Common myeloid progenitor, CD34-positive (primary cell): ENCODE measurements around the gene ZNF491.
"Not testable (repeated sequence)": the region's sequence is repeated elsewhere in the genome, so short reads cannot be mapped to it uniquely, and the experiment has no call there.

ENCODE experiments used
- CTCF ChIA-PET: fragments of 350-600 bp; sonication (Branson Sonifier 250); formaldehyde crosslinking; loops from one replicate; lab custom pipeline; 2021; ENCODE audit warnings: antibody characterized with exemption; lab: Charles Lee
- POLR2A ChIA-PET: fragments of 350-600 bp; sonication (Branson Sonifier 250); formaldehyde crosslinking; loops from one replicate; lab custom pipeline; 2021; ENCODE audit warnings: antibody characterized with exemption; lab: Charles Lee
- DNase-seq, 3 donors: peaks; one replicate each; pipeline versions ENCODE4 v3.0.0 to v3.0.0-alpha.2; 2013
- H3K27ac ChIP-seq, 2 experiments: 1 replicate in 1 of 2; 2 replicates in 1 of 2; pipeline ENCODE4 v1.7.0; 2013; ENCODE audit warnings: inconsistent platforms in 2 of 2, low read length in 2 of 2, mild to moderate bottlenecking in 2 of 2, low read depth in 1 of 2, moderate library complexity in 1 of 2; ENCODE audit not compliant: severe bottlenecking in 2 of 2, insufficient read depth in 1 of 2, poor library complexity in 1 of 2
- H3K27me3 ChIP-seq, 5 experiments: replicated peaks in 2 of 5; 1 replicate in 3 of 5; 2 replicates in 2 of 5; pipeline versions ENCODE4 v1.6.1 to v1.7.0; 2013; ENCODE audit warnings: low read length in 4 of 5, mild to moderate bottlenecking in 2 of 5, moderate library complexity in 2 of 5, inconsistent platforms in 1 of 5; ENCODE audit not compliant: insufficient read depth in 5 of 5, control insufficient read depth in 4 of 5
- H3K36me3 ChIP-seq, 4 experiments: 1 replicate in 2 of 4; 2 replicates in 2 of 4; pipeline versions ENCODE4 v1.6.1 to v1.7.0; 2013; ENCODE audit warnings: low read length in 3 of 4, control low read depth in 1 of 4, mild to moderate bottlenecking in 1 of 4; ENCODE audit not compliant: control insufficient read depth in 4 of 4, insufficient read depth in 4 of 4
- H3K4me1 ChIP-seq, 4 experiments: 1 replicate in 3 of 4; 2 replicates in 1 of 4; pipeline versions ENCODE4 v1.6.1 to v1.7.1; 2013; ENCODE audit warnings: low read length in 3 of 4, mild to moderate bottlenecking in 3 of 4, control low read depth in 1 of 4, inconsistent platforms in 1 of 4, moderate library complexity in 1 of 4; ENCODE audit not compliant: control insufficient read depth in 4 of 4, insufficient read depth in 4 of 4; ENCODE audit errors: control extremely low read depth in 1 of 4
- H3K4me3 ChIP-seq, 7 experiments: 1 replicate in 4 of 7; 2 replicates in 3 of 7; pipeline versions ENCODE4 v1.5.1 to v1.7.0; 2013; ENCODE audit warnings: mild to moderate bottlenecking in 7 of 7, low read length in 6 of 7, moderate library complexity in 6 of 7, inconsistent platforms in 2 of 7, low read depth in 2 of 7, control low read depth in 1 of 7; ENCODE audit not compliant: insufficient read depth in 4 of 7, control insufficient read depth in 1 of 7; ENCODE audit errors: extremely low read depth in 1 of 7
- H3K9me3 ChIP-seq, 5 experiments: 1 replicate in 4 of 5; 2 replicates in 1 of 5; pipeline versions ENCODE4 v1.6.1 to v1.7.1; 2013; ENCODE audit warnings: low read length in 4 of 5, mild to moderate bottlenecking in 2 of 5, inconsistent platforms in 1 of 5, low read depth in 1 of 5, moderate library complexity in 1 of 5; ENCODE audit not compliant: control insufficient read depth in 4 of 5, insufficient read depth in 2 of 5; ENCODE audit errors: control extremely low read depth in 1 of 5
- WGBS: methylation state at CpG from one replicate; pipeline ENCODE4 v1.1.5; 2013; ENCODE audit not compliant: insufficient coverage; 5-methylcytosine and 5-hydroxymethylcytosine counted together

ZNF491 gene

DNA sequence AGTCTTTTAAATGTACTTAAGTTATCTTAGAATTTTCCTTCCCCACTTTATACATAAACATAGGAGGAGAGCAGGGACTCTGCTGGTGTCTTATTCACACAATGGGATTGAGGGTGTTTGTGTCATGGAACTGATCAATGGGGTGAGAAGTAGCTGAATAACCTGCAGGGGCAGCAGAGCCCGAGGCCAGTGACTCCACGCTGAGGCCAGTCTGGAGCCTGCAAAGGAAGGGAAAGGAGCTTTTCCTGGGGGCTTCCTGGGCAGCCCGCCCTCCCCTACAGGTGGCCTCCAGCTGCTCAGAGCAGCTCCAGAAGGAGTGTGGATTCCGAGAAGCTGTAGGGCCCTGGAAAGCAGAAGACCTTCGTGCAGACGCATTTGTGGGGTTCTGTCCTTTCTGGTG lies 49.3 kb downstream of the ZNF491 start:
- 79% methylated on average over 3 of the region's 6 CpGs for WGBS
- peaks cover 3 to 21% (median 10%) of the 10 kb centered on the region in 4 experiments for H3K36me3 ChIP-seq
- DNase-seq, POLR2A ChIA-PET, H3K27ac ChIP-seq, H3K27me3 ChIP-seq: not testable (repeated sequence)
- peak overlapping the region in 1 of 7 experiments; percentile 87 for H3K4me3 ChIP-seq
- peaks cover 0 to 25% (median 13%) of the 10 kb centered on the region in 4 experiments for H3K4me1 ChIP-seq
- CTCF ChIA-PET: interaction anchor here (0.8 to 2.2 kb wide), 4 partner anchors 9 to 50 kb away, joined by 3 to 8 read pairs (median 4); partner anchors contain the start of gene ZNF491
- H3K9me3 ChIP-seq: peaks cover 0 to 23% (median 19%) of the 10 kb centered on the region in 5 experiments

DNA sequence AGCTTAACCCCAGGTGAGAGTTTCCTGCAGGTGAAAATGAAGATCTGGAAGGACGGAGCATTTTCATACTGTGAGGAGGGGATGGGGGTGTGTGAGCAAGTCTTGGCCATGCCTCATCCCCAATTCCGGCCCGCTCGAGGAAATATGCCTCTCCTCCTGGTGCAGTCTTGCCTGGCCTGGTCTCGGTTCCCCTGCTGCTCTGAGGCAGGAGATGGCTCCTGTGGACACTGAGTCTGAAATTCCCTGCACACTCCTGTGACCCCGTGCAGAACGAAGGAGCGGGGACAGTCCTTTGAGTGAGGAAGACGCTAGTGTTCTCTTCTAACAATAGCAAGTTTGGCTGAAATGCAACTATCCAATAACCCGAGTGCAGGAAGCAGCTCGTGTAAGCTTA lies 49.9 kb downstream of the ZNF491 start:
- peaks cover 3 to 26% (median 12%) of the 10 kb centered on the region in 4 experiments for H3K36me3 ChIP-seq
- H3K9me3 ChIP-seq: peaks cover 0 to 27% (median 24%) of the 10 kb centered on the region in 5 experiments
- POLR2A ChIA-PET: no interaction called here
- CTCF ChIA-PET: interaction anchor here (1.0 to 2.2 kb wide), 3 partner anchors 33 to 50 kb away, joined by 3 to 8 read pairs (median 4); partner anchors contain the start of gene ZNF491
- 46% methylated on average over 7 of the region's 11 CpGs for WGBS
- no peaks in the 10 kb centered on the region for H3K27me3 ChIP-seq
- peak overlapping the region; percentile 40 to 87 (median 74) for H3K4me3 ChIP-seq
- peaks cover 0 to 25% (median 13%) of the 10 kb centered on the region in 4 experiments for H3K4me1 ChIP-seq
- H3K27ac ChIP-seq: peak overlapping the region in 1 of 2 experiments; percentile 88
- DNase-seq: no peak

DNA sequence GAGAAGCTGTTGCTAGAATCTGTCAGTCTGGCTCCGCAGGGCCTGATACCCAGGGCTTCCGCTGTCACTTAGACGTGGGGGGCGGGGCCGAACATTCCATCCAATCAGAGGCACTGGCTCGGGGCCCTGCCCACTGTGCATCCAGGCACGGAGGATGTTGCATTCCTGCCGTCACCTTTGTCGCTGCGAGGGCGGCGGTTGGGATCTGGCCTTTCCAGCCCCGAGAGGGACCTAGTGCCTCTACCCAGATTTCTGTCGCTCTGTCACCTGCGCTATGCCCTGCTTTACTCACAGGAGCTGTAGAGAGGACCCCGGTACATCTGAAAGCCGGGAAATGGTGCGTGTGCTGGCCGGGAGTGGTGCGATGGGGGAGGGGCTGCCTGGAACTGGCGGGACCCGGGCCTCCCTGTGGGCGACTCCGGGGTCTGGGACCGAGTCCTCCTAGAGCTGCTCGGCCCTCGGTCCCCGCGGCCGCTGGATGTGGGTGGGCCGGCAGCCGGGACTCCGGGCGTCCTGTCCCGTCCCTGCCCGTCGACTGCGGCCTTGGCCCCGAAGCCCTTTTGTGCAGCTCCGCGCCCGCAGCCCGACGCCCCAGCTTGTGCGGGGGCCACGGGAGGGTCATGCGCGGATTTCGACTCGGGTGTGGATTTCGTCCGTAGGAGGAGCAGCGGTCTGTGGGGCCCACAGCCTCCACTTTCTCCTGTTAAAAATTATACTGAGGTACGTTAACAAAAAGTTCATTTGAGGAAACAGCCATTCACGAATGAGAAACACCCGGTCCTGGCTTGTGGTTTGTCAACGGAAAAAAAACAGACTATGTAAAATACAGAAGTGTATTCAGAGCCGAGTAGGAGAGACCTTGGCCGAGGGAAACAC lies 50.5 kb downstream of the ZNF491 start, which contains the start of gene ZNF439:
TSS of gene ZNF439 (plus strand) at position 133 of the 876 bp plus-strand sequence. CDS start at position 275, 142 bp downstream.
- Histone ChIP-seq H3K27ac (peak within 1 kb of the TSS; percentile 61 to 88), H3K4me3 (peak within 1 kb of the TSS; percentile 40 to 87 (median 74)), H3K4me1 (peaks cover 0 to 25% (median 13%) of the 10 kb centered on the region in 4 experiments), H3K9me3 (peaks cover 0 to 31% (median 29%) of the 10 kb centered on the region in 5 experiments), H3K27me3 (no peaks in the 10 kb centered on the region), H3K36me3 (peaks cover 7 to 33% (median 18%) of the 10 kb centered on the region in 4 experiments)
- peak; percentile 89 to 97 (median 97) for DNase-seq
- CTCF ChIA-PET: interaction anchor here (1.0 to 2.2 kb wide), 3 partner anchors 32 to 51 kb away, joined by 3 to 8 read pairs (median 4); partner anchors contain the start of gene ZNF491
- WGBS: under 1% methylated on average over 50 of the region's 59 CpGs
- POLR2A ChIA-PET: interaction anchor here (0.6 to 1.0 kb wide), 2 partner anchors 35 to 204 kb away, joined by 3 read pairs; partner anchors contain the start of genes ZNF440 and ZNF878

DNA sequence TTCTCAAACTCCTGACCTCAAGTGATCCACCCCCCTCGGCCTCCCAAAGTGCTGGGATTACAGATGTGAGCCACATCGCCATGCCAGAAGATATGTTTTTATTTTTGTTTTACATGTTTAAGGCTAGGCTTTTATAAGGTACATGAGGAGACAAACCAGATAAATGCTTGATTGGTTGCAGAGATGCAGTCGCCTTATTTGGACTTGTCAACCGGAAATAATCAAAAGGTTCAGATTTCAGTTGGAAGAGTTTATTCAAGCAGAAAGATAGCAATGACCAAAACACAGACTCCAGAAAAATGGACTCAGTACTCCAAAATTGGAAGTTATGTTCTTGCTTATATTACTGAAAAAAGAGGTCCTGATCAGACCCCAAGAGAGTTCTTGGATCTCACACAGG lies 52.0 kb downstream of the ZNF491 start:
- peak overlapping the region in 4 of 7 experiments; percentile 34 to 87 (median 78) for H3K4me3 ChIP-seq
- H3K27me3 ChIP-seq, DNase-seq, POLR2A ChIA-PET, CTCF ChIA-PET: not testable (repeated sequence)
- peaks cover under 1 to 44% (median 39%) of the 10 kb centered on the region in 5 experiments for H3K9me3 ChIP-seq
- peaks cover 10 to 47% (median 27%) of the 10 kb centered on the region in 4 experiments for H3K36me3 ChIP-seq
- WGBS: 100% methylated on average over 1 of the region's 4 CpGs
- peak overlapping the region in 1 of 2 experiments; percentile 88 for H3K27ac ChIP-seq
- H3K4me1 ChIP-seq: peaks cover 0 to 25% (median 13%) of the 10 kb centered on the region in 4 experiments

DNA sequence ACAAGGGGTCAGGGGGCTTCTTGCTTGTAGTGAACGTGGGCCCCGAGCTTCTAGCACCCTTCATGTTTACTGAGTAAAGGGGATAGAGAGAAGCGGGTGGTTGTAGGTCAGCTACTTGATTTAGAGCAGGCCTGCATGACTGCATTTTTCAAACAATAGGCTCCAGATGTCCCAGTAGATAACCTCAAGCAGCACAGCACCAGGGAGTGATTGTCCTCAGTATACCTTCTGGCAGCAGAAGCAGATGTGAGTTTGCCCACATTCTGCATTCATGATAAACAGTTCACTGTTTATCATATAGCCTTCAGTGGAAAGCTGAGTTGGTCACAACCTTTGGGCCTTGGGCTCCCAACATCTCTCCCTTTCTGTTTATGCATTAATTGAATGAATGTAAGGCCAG lies 55.0 kb downstream of the ZNF491 start:
- DNase-seq: no peak
- WGBS: 50% methylated on average over 2 of the region's 3 CpGs
- peaks cover 14 to 75% (median 44%) of the 10 kb centered on the region in 4 experiments for H3K36me3 ChIP-seq
- CTCF ChIA-PET: interaction anchor here (0.9 kb wide), 1 partner anchor 41 kb away, joined by 3 read pairs; no protein-coding TSS in a partner anchor
- peaks cover 0 to 18% (median 6%) of the 10 kb centered on the region in 4 experiments for H3K4me1 ChIP-seq
- POLR2A ChIA-PET: no interaction called here
- H3K4me3 ChIP-seq: no peak overlapping the region
- H3K9me3 ChIP-seq: peaks cover 10 to 73% (median 59%) of the 10 kb centered on the region in 5 experiments
- no peak overlapping the region for H3K27ac ChIP-seq
- no peaks in the 10 kb centered on the region for H3K27me3 ChIP-seq

DNA sequence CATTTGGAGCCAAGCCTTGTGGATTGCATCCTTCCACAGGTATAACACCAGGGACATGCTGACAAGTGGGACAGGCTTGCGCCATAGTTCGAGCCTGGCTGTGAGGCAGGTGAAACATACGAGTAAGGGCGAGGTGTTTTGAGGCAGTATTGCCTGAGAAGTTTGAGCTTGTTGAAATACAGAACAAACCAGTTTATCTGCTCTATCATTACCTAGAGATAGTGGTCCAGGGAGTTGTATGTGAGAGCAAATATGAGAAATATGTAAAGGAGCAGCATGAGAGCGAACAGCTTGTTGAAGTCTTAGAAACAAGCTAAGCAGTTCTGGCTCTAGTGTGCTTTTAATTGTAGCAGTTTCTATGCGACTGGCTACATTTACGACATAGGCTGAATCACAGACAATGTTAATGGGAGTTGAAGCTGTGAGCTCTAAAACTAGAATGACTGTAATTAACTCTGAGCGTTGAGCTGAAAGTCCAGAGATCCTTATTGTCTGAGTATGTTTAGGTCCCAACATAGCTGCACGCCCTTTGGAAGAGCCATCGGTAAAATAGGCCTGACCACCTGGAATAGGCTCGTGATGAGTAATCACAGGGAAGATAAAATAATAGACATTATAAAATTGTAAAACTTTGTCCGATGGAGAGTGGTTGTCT lies 58.4 kb downstream of the ZNF491 start:
- Histone ChIP-seq H3K9me3 (peaks cover 13 to 95% (median 79%) of the 10 kb centered on the region in 5 experiments), H3K4me3 (no peak overlapping the region), H3K27ac (no peak overlapping the region), H3K4me1 (no peaks in the 10 kb centered on the region), H3K36me3 (peaks cover 11 to 95% (median 51%) of the 10 kb centered on the region in 4 experiments), H3K27me3 (no peaks in the 10 kb centered on the region)
- ChIA-PET POLR2A (no interaction called here), CTCF (interaction anchor here (0.8 kb wide), 1 partner anchor 13 kb away, joined by 3 read pairs; no protein-coding TSS in a partner anchor)
- WGBS: 94% methylated on average over 6 of the region's 12 CpGs
- DNase-seq: no peak
